Stimulated activated CD4-positive, alpha-beta T cell treated with anti-CD3 and anti-CD28 coated beads, TNF-alpha, amount 100 ng/mL, for 24 hours (primary cell): Measurements from ENCODE around the gene TRIM22.
"Not testable (repeated sequence)": the region's sequence is repeated elsewhere in the genome, so short reads cannot be mapped to it uniquely, and the experiment has no call there.

Source experiments
- DNase-seq, 3 experiments: peaks; one replicate each; pipeline ENCODE4 v3.0.0-alpha.2; 2020; ENCODE audit warnings: low read depth in 3 of 3

Gene TRIM22, protein sequence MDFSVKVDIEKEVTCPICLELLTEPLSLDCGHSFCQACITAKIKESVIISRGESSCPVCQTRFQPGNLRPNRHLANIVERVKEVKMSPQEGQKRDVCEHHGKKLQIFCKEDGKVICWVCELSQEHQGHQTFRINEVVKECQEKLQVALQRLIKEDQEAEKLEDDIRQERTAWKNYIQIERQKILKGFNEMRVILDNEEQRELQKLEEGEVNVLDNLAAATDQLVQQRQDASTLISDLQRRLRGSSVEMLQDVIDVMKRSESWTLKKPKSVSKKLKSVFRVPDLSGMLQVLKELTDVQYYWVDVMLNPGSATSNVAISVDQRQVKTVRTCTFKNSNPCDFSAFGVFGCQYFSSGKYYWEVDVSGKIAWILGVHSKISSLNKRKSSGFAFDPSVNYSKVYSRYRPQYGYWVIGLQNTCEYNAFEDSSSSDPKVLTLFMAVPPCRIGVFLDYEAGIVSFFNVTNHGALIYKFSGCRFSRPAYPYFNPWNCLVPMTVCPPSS

DNA sequence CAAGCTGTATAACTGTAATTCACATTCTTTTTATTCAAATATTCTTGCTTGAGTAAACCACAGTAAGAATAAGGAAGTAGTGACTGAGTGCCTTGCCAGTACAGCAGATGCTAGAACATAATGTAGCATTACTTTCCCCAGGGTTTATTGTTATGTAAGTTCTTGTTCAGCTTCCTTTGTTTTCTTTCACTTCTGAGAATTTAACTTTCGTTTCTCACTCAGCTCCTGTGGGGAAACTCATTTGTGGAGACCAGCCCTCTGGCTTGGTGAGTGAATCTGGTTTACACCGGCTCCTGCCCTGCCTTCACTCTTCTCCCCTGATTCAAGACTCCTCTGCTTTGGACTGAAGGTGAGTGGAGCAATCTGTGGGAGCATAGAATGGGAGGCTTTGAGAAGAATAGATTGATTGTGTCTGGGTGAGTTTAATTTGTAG, at the start of gene TRIM22:
TRIM22 (plus strand) TSS at position 240 of the 433 bp plus-strand sequence. CDS start 6,443 bp downstream, outside the sequence.
- peak in 2 of 3 experiments; percentile 25 to 37 for DNase-seq

DNA sequence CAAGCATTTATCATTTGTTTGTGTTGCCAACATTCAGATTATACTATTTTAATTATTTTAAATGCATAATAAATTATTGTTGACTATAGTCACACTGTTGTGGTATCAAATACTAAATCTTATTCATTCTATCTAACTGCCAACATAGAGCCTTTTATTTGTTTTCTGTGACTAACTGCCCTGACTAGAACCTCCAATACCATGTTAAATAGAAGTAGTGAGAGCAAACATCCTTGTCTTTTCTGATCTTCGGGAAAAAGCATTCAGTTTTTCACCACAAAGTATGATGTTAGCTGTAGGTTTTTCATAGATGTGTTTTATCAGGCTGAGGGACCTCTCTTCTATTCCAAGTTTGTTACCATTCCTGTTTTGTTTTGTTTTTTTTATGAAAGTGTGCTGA, 49.6 kb upstream of the TRIM22 start:
- no peak for DNase-seq

DNA sequence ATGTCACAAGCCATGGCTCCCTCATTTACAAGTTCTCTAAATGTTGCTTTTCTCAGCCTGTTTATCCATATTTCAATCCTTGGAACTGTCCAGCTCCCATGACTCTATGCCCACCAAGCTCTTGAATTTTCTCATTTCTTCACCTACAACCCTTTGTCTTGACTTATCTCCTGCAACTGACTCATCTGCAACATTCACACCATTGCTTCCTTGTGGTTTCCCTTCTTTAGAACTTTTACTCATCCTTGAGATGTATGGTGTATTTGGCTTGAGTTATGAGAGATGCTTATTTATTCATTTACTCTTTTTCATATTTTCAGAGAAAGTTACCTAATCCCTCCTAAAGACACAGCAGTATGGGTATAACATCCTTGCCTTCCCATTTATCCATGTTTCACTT, 46.0 kb upstream of the TRIM22 start:
- no peak for DNase-seq

DNA sequence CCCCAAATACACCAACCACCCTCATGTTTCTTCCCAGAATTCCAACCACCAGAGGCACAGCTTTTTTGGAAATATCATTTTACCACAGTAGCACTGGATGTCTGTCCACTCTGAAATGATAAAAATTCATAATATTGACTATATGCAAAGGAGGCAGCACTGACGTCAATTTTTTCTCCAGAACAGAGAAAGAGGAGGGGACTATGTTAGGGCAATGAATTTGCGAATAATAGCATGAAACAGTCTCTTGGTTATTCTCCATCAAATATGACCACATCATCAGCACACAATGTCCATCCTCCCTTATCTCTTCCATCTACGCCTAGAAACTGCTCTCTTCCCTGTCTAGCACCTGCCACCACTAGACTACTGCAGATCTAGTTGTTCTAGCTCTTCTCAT, 43.5 kb upstream of the TRIM22 start:
- DNase-seq = no peak

DNA sequence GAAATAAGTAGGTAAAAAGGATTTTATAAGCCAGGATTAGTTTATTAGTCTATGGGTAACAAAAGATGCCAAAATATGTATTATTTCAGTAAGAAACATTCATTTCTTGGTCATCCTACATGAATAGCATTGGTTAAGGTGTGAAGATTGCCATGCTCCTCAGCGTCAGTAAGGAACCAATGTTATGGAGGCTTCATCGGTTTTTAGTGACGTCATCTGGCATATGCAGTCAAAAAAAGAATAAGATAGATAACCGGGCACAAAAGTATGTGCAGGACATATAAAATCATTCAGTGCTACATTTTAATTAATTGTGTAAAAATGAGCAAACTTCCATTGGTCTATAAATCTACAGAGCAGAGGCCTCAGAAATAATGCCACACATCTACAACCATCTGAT, 34.1 kb upstream of the TRIM22 start:
- DNase-seq = no peak

DNA sequence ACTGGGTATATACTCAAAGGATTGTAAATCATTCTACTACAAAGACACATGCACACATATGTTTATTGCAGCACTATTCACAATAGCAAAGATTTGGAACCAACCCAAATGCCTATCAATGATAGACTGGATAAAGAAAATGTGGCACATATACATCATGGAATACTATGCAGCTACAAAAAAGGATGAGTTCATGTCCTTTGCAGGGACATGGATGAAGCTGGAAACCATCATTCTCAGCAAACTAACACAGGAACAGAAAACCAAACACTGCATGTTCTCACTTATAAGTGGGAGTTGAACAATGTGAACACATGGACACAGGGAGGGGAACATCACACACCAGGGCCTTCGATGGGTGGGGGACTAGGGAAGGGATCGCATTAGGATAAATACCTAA, 32.6 kb upstream of the TRIM22 start:
- not testable (repeated sequence) for DNase-seq

DNA sequence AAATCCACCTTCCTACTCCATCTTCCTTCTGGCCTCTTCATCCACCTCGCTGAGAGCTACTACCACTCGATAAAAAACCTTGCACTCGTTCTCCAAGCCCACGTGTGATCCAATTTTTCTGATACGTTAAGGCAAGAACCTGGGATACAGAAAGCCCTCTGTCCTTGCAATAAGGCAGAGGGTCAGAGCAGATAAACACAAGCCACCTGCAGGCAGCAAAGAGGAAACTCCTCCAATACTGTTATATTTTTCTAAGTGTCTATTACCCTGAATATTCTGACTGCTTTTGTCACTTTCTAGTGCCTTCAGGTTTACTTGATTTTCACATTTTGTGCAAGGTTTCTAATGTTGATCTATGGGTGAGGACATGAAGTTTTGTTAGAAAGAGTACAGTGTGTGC, 31.3 kb upstream of the TRIM22 start:
- DNase-seq = no peak

DNA sequence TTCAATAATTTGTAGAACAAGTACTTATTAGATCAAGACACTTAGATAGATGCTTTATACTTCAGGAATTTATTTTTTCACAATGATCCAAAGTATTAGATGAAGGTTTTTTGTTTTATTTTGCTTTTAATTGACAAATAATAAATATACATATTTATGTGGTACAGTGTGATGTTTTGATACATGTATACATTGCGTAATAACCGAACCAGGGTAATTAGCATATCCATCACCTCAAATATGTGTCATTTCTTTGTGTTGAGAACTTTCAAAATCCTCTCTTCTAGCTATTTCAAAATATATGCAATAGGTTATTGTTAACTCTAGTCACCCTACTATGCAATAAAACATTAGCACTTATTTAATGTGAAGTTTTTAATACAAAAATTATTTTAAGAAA, 26.1 kb upstream of the TRIM22 start:
- no peak for DNase-seq

DNA sequence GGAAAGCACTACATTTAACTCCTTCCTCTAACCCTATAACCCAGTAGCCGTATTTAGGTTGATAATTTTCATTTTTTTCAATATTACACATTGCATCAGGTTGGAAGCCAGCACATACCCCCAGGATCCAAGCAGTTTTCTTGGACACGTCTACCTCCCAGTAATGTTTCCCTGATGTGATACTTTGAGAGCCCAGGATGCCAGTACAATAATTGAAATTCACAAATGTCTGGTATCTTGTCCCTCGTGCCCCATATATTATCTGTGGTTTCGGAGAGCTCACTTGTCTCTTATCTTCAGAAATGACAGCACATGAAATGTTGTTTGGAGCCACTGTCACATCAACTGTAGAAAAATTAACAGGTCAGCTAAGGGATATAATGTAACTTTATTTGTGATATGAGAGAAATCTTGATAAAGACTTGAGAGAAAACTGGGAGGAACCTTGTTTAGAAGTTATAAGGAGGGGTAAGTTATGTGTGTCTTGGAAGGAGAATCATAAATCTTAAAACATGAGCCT, 24.5 kb upstream of the TRIM22 start:
- no peak for DNase-seq

DNA sequence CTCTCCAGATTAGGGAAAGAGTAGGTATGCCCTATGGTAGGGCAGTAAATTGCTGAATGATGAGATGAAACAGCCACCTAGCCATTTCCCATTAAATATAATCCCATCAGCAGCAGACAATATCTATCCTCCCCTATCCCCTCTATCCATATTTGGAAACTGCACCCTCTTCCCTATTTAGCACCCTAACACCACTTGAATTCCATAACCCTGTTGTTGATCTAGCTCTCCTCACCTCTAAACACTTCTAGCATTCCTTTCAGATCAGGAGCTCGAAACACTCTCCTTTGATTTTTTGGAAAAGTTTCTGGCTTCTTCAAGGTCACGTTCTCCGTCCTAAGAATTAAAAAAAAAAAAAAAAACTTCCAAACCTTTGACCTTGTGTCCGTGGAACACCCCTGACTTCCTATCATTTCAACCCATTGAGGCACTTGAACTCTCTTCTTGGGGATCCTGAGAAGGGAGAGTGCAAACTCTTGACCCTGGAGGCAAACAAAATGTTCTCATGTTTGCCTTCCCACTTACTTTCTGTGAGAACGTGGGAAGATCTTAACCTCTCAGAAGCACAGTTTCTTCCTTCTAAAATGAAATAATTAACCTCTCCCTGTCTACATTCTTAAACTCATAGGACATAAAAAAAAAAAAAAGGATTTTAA, 23.7 kb upstream of the TRIM22 start:
- DNase-seq = no peak

DNA sequence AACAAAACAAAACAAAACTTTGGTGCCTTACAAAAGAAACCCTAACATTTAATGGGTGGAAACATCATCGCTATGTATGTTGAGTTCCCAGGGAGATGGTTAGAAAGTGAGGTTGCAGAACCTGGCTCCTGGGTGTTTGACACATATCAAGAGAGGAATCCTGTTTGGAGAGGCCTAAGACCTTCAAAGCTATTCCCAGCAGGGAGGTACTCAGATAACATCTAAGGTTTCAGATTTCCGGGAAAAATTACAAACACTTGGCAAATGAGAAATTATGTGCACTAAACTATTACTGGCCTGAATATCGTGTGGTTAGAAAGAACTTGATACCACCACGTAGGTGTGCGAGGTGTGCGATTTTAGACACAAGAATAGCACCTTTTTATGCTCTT, 23.2 kb upstream of the TRIM22 start:
- DNase-seq = no peak

DNA sequence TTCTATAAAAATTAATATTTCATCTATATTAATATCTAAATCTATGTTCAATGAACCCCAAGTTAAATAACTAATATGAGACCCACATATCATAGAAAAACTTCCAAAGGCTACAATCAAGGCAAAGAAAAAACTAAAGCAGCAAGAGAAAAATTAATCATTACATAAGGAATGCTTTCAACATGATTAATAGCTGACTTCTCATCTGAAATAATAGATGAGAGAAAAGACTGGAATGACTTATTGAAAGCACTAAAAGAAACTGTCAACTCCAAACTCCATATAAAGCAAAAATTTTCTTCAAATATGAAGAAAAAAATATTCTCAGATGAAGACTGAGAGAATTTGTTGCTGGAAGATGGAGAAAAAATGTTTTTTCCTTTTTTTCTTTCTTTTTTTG, 17.8 kb upstream of the TRIM22 start:
- DNase-seq = no peak

DNA sequence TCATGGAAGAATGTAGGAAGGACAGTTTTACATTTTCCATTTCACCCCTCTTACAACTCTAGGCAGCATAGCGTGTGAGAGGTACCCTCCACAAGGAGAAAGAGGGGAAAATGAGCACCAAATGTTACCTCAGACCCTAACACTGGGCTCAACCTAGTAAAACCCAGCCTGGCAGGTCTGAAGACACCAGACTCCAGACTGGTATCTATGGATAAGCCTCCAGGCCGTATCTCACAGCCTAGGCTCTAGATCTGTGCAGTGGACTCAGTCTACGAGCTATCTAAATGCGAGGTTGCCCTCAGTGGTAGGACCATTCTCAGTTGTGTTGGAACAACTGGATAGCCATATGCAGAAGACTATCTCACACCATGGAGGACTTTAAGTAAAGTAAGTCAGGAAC, 15.2 kb upstream of the TRIM22 start:
- DNase-seq = no peak

DNA sequence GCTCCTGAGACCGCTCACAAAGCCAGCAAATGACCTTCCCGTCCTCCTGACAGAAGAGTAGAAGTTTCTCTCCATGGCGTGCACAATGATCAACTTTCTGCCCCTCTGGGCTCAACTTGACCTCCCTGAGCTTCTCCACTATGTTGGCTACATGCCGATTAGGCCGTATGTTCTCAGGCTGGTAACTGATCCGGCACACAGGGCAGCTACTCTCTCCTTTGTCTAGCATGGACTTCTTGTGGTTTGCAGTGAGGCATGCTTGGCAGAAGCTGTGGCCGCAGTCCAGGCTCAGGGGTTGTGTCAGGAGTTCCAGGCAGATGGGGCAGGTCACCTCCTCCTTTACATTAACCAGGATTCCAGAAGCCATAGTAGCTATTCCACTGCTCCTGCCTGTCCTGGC, 9.8 kb upstream of the TRIM22 start:
- DNase-seq = no peak

DNA sequence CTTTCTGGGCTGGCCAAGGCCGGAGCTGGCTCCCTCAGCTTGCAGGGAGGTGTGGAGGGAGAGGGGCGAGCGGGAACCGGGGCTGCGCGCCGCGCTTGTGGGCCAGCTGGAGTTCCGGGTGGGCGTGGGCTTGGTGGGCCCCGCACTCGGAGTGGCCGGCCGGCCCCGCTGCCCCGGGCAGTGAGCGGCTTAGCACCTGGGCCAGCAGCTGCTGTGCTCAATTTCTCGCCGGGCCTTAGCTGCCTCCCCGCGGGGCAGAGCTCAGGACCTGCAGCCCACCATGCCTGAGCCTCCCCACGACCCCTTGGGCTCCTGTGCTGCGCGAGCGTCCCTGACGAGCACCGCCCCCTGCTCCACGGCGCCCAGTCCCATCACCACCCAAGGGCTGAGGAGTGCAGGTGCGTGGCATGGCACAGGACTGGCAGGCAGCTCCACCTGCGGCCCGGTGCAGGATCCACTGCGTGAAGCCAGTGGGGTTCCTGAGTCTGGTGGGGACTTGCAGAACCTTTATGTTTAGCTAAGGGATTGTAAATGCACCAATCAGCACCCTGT, 6.6 kb upstream of the TRIM22 start:
- not testable (repeated sequence) for DNase-seq

DNA sequence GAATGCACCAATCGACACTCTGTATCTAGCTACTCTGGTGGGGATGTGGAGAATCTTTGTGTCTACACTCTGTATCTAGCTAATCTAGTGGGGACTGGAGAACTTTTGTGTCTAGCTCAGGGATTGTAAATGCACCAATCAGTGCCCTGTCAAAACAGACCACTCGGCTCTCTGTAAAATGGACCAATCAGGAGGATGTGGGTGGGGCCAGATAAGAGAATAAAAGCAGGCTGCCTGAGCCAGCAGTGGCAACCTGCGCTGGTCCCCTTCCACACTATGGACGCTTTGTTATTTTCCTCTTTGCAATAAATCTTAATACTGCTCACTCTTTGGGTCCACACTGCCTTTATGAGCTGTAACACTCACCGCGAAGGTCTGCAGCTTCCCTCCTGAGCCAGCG, 6.0 kb upstream of the TRIM22 start:
- DNase-seq = peak in 1 of 3 experiments; percentile 21

DNA sequence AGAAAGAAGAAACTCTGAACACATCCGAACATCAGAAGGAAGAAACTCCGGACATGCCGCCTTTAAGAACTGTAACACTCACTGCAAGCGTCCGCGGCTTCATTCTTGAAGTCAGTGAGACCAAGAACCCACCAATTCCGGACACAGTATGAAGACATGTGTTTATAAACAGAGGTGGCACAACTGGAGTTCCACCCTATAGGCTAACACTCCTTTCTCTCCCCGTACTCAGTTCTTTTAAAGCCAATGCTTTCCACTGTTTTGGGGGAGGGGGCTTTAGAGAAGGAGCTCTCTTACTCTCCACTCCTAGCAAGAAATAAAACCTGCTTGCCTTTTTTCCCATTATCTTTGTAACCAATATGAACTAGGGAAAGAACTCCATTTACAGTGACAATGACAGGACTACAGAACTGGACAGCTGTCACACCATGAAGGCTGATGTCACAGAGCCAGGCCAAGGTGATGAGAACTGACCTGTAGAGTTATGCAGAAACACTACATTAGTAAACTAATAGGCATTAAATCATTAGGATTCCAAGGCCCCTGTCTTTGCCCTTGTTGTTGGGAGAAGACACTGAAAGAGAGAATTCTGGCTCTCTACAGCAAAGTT, 5.4 kb upstream of the TRIM22 start:
- DNase-seq = no peak

DNA sequence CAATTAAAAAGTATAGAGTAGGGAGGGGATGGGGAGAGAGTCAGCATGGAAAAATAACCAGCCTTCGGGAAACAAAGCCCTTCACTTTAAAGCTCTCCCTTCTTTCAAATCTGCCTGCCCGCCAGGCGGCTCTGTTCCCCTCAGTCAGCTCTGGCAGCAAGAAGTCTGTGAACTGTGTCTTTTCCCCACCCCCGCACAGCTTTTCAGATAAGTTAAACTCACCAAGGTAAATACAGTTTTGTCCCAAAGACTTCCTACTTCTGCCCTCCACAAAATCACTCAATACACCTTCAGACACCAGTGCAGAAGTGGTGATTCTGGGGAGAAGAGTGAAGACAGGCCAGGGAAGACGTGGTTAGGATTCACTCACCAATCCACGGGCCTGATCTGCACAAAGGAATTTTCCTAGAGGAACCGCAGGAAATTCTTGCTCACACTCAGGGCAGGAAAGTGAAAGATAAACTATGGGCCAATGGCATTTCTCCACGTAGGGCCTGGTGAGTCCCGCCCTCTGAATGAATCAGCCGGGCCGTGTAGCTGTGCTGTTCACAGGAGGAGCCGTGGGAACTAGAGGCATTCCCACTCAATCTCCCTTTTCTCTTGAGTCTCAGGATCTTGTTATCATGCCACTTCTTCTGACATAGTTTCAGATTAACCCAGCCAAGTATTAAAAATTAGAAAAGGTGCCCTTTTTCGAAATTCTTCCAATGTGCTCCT, 4.8 kb upstream of the TRIM22 start, which contains the start of gene TRIM5:
TRIM5 (minus strand) TSS at position 429 of the 717 bp plus-strand sequence. CDS start 4,897 bp downstream, outside the sequence.
- DNase-seq = peak; percentile 61 to 76 (median 74)

DNA sequence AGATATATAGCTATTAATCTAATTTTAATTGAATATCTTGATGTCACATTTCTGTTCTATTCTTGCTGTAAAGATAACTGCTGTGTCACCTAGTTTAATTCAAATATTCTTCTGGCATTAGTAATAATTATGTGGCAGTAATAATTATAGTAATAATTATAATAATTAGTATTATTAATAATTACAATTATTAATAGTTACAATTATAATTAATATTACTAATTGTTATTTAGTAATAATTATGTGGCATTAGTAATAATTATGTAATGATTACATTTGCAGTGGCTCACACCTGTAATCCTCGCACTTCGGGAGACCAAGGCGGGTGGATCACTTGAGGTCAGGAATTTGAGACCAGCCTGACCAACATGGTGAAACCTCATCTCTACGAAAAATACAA, 3.2 kb upstream of the TRIM22 start:
- DNase-seq = no peak

DNA sequence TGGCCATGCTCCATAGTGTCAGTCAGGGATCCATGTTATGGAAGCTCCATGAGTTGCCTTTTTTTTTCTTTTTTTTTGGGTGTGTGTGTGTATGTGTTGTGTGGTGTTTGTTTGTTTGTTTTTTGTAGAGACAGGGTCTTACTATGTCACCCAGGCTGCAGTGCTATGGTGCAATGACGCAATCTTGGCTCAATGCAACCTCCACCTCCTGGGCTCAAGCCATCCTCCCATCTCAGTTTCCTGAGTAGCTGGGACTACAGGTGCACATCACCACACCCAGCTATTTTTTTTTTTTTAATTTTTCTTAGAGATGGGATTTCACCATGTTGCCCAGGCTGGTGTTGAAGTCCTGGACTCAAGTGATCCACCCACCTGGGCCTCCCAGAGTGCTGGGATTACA, 1.1 kb upstream of the TRIM22 start:
- no peak for DNase-seq

DNA sequence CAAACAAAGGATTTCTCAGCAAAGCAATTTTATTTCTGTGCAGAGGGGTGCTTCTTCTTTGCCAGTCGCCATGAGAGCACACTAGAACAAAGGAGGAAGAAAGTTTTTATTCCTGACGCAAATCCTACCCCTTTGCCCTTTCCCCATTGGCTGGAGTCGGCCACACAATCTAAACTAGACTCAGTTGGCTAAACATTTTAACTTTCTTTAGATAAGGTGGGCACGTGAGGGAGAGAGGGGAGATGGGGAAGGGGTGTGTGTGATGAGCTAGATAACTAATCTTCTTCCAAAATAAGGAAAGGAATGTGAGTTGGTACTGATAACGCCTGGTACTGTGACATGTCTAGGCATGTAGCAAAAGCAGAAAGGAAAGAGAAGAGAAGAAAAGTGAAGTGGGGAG, 626 bp downstream of the TRIM22 start:
- DNase-seq = no peak
